GM18498 (cell line): ENCODE data around the gene NF2.

ENCODE experiments used
- ATAC-seq: cut with Tn5 transposase; IDR thresholded peaks from one replicate; pipeline ENCODE4 v1.9.1; 2021; ENCODE audit warnings: mild to moderate bottlenecking, moderate library complexity; ENCODE audit not compliant: unreplicated experiment

Gene NF2

DNA sequence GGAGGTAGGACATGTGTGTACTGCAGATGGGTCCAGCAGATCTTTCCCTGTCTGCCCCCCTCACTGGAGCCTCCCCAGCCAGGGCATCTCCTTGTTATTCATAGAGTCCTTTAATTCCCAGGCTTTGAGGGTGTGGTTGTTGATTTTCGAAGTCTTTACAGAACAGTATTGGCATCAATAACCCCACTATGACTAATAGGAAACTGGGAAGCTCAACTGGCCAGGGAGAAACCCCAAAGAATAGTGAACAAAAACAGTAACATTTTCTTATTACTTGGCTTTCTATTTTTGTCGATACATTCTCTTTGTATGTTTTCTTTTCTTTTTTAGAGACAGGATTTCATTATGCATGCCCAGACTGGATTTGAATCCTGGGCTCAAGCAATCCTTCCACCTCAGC, 57.9 kb downstream of the NF2 start:
- ATAC-seq = no peak

- ATAC-seq = no peak
These were observed 59.9 kb downstream of the NF2 start for GRCh38 chr22:29663180-29663821.

DNA sequence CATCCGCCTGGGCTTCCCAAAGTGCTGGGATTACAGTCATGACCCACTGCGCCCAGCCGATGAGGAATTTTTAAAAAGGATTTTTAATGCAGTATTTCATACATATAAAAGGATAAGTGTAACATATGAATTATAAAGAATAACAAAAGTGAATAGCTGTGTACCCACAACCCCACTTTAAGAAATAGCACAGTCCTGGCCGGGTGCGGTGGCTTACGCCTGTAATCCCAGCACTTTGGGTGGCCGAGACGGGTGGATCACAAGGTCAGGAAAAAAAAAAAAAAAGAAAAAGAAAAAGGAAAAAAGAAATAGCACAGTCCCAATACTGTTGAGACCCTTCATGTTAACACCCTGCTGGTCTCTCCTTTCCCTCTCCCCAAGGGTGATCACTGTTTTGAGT, 62.1 kb downstream of the NF2 start:
- no peak for ATAC-seq

DNA sequence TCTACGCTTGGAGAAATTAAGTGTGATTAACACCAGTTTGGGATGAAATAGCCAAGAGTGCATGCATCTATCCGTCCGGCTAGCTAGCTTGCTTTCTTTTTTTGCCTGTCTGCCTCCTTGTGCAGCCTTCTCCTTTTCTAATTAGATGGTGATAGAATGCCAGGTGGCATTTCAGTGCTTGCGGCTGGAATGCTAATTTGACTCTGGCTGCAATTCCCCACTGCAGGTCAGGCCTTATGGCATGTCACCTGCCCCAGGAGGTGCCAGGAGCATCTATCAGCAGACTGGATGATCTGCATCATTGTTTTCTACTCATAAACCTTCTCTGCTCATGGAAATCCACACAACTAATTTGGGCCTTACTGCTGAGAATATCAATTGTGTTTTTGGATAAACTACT, 65.2 kb downstream of the NF2 start:
- ATAC-seq = no peak

- ATAC-seq = no peak
These were observed 67.2 kb downstream of the NF2 start for GRCh38 chr22:29670626-29671025.

DNA sequence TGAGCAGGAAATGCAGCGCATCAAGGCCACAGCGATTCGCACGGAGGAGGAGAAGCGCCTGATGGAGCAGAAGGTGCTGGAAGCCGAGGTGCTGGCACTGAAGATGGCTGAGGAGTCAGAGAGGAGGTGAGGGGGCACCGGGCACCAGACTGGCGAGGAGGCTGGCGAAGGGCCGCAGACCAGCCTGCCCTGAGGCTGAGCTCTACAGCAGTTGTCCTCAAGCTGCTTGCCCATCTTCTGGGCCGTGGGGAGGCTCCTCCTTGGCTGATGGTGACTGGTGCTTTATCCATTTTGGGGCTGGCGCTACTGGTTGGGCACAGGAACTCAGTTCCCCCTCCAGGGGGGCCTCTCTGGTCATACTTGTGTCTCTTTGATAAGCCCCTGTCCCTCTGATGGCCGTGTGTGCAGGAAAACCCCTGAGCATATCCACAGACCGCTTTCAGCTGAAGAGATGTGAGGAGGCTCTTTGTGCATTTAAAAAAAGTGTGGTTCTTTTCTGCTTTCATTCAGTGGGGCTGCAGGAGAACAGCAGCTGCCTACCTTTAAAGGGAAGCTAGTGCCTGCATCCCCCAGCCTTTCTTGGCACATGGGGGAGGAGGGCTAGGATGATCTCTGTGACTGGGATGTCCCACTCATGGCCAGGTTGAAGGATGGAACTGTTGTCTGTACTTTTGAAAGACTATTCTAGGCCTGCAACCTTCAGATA, 70.1 kb downstream of the NF2 start:
- no peak for ATAC-seq

DNA sequence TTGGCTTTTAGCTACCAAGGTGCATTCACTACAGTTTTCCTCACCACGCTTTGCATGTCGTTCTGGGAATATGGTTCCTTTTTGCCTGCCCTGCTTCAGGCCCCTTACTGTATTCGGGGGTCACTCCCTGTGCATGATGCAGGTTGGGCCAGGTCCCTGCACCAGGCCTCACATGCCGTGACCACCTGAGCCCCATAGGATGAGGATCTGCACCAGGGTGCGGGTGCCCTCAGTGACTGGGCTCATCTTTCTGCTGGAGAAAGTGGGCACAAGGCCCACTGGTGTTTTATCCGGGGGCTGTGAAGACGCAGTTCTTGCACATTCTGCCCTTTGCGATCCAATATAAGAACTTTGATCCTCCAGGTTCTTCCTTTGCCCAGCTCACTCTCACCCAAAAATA, 70.7 kb downstream of the NF2 start:
- ATAC-seq = no peak

GRCh38 chr22:29679316-29679715, 75.9 kb downstream of the NF2 start:
- ATAC-seq = no peak

GRCh38 chr22:29683536-29683935, 80.1 kb downstream of the NF2 start:
- ATAC-seq = no peak

GRCh38 chr22:29684244-29684643, 80.8 kb downstream of the NF2 start:
- no peak for ATAC-seq

DNA sequence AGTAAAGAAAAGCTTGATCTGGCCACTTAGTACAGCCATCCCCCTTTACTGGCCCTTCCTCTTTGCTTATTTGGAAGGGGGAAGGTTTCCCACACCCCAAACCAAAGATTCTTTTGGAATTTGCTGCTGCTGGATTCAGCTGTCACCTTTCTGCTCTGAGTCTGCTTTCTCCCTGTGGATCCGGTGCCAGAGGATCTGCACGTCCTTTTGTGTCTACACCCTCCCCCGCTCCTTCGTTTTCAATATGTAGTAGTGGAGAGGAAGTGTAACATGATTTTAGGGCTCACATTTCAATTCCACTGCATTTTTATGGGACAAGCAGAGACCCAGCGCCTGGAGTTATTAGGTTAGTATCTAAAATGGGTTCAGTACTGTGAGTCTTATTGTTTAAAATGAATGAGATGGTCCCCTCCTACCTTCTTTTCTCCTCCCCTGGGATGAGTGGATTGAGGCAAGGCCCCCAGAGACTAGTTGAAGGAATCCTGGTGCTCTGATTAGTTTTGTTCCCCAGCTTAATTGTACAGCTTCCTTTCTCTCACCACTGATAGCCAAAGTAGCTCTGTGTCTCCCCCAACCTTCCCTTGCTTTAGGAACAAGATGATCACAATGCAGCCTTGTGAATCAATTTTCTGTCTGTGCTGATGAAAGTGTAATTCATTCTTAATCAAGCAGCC, 85.9 kb downstream of the NF2 start:
- ATAC-seq = no peak

DNA sequence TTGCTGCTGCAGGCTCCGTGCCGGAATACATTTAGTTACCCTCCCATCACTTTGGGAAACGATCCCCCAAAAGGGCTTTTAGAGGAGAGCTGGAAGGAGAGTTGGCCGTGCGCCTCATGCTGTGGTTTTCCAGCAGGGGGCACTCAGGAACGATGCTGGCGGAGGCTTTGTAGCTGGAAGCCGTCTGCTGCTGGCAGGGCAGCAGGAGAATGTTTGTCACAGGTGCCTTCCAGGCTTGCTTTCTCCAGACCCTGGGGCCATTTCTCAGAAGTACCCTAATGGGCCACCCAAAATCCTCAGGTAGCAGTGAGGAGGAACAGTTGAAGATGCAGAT, 86.4 kb downstream of the NF2 start:
- no peak for ATAC-seq

- ATAC-seq = no peak
These were observed 87.0 kb downstream of the NF2 start for GRCh38 chr22:29690476-29690875.

DNA sequence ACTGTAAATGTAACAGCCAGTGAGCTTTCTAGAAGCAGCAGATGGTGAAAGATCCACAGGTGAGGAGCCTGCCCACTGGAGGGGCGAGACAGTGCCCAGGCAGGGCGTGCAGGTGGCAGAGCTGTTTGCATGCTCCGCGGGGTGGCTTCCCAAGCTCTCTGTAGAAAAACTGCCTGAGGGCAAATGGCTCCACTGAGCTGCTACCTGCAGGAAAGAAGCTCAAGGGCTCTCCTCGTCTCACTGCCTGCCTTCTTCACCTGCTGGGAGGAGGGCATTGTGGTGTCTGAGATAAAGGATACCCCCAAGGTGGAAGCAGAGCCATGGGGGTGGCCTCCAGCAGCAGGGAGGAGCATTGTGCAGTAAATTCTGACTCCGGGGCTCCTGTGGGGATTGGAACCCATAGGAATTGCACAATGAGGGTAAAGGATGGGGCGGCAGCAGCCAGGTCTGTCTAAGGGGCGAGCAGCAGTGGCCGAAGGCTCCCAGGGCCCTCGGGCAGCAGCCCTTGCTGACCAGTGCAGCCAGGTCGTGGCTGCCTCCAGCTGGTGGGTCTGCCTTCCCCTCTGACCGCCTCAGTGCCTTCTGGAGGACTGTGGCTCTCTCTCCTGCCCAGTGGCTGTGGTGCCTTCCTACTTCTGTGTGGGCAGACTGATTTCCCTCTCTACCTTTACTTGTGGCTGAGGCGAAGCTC, 88.3 kb downstream of the NF2 start:
- no peak for ATAC-seq

- ATAC-seq = no peak
These were observed 88.9 kb downstream of the NF2 start for GRCh38 chr22:29692327-29692640.

DNA sequence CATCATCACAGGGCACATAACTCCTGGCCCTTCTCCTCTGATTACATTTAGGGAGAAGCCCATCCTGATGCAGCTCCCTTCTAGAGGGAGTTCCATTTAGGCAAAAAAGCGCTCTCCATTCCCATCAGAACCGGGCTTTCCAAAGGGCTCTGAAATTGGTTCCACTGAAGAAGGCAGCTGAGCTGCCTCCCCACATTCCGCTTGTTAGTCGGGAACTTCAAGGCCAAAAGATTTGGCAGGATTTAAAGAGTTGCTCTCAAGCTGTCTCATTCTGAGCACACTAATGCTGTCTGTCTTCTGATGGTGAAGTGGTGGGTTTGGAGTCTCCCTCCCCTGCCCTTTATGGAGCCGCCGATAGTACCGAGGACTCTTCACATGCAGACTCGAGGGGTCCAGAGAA, 89.7 kb downstream of the NF2 start:
- no peak for ATAC-seq

DNA sequence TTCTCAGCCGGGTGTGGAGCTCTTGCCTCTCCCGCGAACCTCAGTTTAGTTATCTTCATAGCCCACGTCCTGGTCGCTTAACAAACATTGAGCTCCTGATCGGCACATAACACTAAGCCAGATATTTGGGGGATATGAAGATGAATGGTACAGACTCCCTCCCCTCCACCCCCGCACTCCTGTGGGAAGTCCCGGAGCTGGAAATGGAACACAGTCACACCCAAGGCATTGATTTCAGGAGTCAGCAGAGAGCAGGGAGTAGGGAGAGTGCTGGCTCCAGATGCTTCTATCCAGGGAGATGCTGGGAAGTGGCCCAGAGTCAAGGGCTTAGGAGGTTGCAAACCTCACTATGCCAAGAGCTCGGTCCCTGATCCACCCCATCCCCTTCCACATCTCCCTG, 90.2 kb downstream of the NF2 start:
- no peak for ATAC-seq

DNA sequence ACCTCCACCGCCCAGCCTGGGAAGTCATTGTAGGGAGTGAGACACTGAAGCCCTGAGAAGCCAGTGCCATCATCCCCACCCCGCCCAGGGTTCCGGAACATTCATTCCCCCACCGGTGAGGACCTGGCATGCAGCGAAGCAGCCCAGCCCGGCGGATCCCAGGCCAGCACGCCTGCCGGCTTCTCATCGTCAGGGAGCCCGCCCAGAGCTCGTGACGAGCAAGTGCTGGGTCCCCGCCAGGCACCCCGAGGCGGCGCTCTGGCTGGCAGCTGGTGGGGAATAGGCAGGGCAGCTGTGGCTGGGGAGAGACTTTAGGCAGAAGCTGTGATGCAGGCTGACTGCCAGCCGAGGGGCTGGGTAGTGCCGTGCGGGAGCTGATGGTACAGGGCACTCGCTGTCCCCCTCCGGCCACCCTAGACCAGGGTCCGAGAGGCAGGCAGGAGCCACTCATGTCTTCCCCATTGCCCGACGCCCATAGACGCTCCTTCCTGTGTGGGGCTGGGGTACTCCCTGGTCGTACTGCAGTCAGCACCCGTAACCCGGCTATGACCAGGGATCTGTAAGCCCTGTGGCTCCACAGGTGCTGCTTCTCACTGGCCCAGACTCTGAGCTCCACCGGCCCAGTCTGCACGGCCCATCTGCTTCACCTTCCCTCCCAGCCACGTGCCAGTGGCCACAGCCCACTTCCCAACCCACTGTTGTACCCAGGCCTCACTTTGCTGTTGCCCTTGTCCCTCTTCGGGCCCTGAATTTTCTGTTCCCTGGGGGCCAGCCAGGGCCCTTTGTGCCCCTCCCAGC, 91.9 kb downstream of the NF2 start:
- no peak for ATAC-seq

DNA sequence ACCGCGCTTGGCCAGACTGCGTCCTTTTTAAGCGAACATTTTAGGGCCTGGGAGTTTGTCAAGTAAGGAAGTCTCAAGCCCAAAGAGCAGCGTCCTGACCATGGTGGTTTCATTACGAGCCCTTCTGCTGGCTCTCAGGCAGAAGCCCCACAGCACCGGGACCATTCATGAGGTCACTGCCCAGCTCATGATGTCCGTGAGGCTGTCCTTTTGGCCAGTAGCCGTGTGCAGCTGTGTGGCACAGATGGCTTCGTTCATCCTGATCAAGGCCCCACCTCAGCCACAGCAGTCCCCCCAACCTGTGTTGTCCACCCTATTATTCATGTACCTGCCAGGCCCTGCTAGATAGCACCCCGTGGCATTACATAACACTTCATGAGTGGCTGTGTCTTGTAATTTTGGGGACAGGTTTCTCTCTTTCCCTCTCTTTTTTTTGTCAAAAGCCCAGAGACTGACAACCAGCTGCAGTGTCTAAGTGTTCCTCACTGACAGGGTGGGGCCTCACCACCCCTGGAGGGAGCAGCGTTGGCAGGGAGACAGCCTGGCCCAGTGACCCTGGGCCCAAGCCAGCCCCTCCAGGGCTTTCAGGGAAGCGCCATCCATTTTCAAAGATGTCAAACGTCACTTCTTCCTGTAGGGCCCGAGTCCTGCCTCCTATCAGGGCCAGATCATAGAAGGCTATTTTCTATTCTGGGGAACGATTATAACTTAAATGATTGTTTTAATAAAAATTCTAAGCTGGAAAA, 94.6 kb downstream of the NF2 start:
- ATAC-seq = no peak

GRCh38 chr22:29700206-29700899, 96.9 kb downstream of the NF2 start:
- no peak for ATAC-seq
